Duodenal mucosa (tissue), 2 donors: ENCODE measurements around the gene NAT8L.

Experiments
- H3K27ac ChIP-seq: one replicate; pipeline ENCODE4 v1.7.0; 2013; ENCODE audit warnings: low read depth, low read length
- H3K27me3 ChIP-seq, 2 donors: one replicate each; pipeline ENCODE4 v1.7.0; 2013; ENCODE audit warnings: low read length in 2 of 2, control low read depth in 1 of 2; ENCODE audit not compliant: insufficient read depth in 2 of 2, control insufficient read depth in 1 of 2
- H3K36me3 ChIP-seq, 2 donors: one replicate each; pipeline ENCODE4 v1.7.0; 2013; ENCODE audit warnings: low read length in 2 of 2, control low read depth in 1 of 2; ENCODE audit not compliant: insufficient read depth in 2 of 2, control insufficient read depth in 1 of 2
- H3K4me1 ChIP-seq, 2 donors: one replicate each; pipeline ENCODE4 v1.7.0; 2013; ENCODE audit warnings: low read length in 2 of 2, control low read depth in 1 of 2; ENCODE audit not compliant: insufficient read depth in 2 of 2, control insufficient read depth in 1 of 2
- H3K4me3 ChIP-seq, 2 donors: one replicate each; pipeline ENCODE4 v1.7.0; 2013; ENCODE audit warnings: low read length in 2 of 2, low read depth in 1 of 2
- H3K9ac ChIP-seq, 2 donors: one replicate each; pipeline ENCODE4 v1.7.0; 2013; ENCODE audit warnings: low read length in 2 of 2, low read depth in 1 of 2
- H3K9me3 ChIP-seq, 2 donors: one replicate each; pipeline ENCODE4 v1.7.0; 2013; ENCODE audit warnings: low read length in 2 of 2, control low read depth in 1 of 2; ENCODE audit not compliant: control insufficient read depth in 1 of 2

Gene NAT8L

GRCh38 chr4:2045518-2045951, 13.6 kb upstream of the NAT8L start:
- no peaks in the 10 kb centered on the region for H3K9me3 ChIP-seq
- H3K4me1 ChIP-seq = peaks cover 0 to 9% of the 10 kb centered on the region in 2 donors
- H3K4me3 ChIP-seq = no peak overlapping the region
- no peak overlapping the region for H3K9ac ChIP-seq
- no peaks in the 10 kb centered on the region for H3K36me3 ChIP-seq
- H3K27me3 ChIP-seq = peaks cover 11 to 27% of the 10 kb centered on the region in 2 donors
- no peak overlapping the region for H3K27ac ChIP-seq

DNA sequence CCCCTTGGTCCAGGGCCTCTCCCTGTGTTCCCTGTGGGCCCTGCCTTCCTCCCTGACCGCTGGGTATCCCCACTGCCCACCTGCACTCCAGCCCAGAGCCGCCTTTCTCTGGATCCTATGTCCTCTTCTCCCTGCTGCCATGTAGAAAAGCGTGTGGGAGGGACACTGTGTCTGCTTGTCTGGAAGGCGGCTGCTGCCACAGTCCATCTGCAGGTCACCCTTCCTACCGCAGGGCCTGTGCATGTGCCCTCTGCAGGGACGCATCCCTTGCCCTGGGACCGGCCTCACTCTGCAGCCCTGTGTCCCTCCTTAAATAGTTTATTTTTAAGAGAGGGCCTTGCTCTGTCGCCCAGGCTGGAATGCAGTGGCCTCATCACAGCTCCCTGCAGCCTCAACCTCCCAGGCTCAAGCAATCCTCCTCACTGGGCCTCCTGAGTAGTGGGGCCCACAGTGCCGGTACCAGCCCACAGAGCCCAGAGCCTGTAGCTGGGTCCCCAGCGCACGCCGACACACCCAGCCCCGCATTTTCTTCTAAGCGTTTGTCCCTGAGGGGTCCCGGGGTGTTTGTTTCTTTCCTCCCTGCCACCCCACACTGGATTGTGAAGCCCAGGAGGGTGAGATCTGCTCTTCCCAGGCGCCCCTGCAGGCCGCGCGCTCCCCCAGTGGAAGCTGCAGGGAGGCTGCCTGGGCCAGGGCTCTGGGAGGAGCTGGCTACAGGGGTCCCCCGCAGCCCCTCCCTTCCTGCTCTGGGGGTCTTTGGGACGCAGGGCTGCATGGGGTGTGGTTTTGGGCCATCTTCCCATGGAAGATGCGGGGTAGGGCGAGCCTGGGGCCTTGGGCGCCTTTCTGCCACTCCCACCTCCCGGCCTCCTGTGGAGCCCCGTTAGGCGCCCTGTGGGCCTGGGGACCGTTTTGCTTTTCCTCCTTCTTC, 12.8 kb upstream of the NAT8L start:
- Histone ChIP-seq H3K27ac (no peak overlapping the region), H3K36me3 (no peaks in the 10 kb centered on the region), H3K4me3 (no peak overlapping the region), H3K9ac (no peak overlapping the region), H3K4me1 (peaks cover 0 to 6% of the 10 kb centered on the region in 2 donors), H3K9me3 (no peaks in the 10 kb centered on the region), H3K27me3 (peaks cover 16 to 28% of the 10 kb centered on the region in 2 donors)

DNA sequence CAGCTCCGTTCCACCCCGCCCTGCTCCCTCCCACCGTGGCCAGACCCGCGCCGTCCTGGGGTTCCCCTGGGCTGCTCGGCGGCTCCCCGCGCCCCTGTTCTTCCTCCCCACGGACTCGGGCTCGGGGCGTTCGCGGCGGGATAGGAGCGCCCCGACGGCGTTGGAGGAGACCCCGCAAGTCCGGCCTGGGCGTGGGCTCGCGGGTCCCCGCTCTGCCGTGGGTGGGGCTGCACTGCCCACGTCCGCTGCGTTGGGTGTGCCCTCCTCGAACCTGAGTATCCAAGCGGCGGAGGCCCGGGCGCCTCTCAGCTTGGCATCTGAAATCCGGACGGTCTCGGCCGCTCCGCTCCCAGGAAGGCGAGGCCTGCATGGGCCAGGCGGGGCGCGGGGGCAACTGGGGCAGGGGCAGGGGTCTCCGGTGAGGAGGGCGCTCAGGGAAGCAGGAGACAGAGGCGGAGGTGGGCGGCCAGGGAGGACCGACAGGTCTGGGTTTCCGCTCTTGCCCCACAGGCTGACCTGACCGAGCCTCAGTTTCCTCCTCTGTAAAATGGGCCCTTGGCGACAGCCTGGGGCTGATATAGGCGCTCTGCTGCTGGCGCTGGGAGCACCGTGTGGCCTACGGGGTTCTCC, 12.0 kb upstream of the NAT8L start:
- Histone ChIP-seq H3K4me1 (no peaks in the 10 kb centered on the region), H3K9me3 (no peaks in the 10 kb centered on the region), H3K4me3 (no peak overlapping the region), H3K27me3 (peaks cover 16 to 28% of the 10 kb centered on the region in 2 donors), H3K36me3 (no peaks in the 10 kb centered on the region), H3K27ac (no peak overlapping the region), H3K9ac (no peak overlapping the region)

DNA sequence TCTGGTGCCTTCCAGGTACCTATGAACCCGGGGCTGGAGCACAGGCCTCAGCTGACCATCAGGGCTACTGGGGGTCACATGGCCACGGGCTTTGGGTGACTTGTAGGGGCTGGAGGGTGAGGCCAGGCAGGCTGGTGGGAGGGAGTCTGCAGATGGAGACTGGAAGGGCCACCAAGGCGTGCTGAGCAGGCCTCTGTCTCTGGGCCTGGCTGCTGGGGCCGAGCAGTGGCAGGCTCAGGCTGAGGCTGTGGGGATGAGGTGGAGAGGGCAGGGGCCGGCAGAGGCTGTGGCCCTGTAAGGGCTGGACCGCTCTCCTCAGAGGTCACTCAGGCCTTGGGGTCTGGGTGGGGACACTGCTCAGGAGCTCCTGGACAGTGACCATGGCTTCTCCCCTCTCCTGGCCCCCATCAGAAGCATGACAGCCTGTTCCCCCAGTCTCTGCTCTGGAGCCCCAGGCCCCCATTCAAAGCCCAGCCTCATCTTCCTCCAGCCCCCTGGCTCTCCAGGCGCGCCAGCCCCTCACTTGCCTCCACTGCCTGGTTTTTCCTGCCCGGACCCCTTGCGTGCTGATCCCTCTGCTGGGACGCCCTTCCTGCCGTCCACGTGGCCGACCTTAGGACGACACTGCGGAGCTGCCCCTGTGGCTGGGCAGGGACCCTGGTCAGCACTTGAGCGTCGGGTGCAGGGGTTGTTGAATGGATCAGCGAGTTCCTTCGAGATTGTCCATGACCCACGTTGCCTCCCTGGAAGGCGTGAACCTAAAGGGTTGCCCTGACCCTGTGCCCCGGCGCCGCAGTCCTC, 11.1 kb upstream of the NAT8L start:
- H3K27ac ChIP-seq = no peak overlapping the region
- H3K36me3 ChIP-seq = no peaks in the 10 kb centered on the region
- no peaks in the 10 kb centered on the region for H3K9me3 ChIP-seq
- H3K4me3 ChIP-seq = no peak overlapping the region
- H3K27me3 ChIP-seq = peaks cover 12 to 24% of the 10 kb centered on the region in 2 donors
- no peak overlapping the region for H3K9ac ChIP-seq
- H3K4me1 ChIP-seq = no peaks in the 10 kb centered on the region

DNA sequence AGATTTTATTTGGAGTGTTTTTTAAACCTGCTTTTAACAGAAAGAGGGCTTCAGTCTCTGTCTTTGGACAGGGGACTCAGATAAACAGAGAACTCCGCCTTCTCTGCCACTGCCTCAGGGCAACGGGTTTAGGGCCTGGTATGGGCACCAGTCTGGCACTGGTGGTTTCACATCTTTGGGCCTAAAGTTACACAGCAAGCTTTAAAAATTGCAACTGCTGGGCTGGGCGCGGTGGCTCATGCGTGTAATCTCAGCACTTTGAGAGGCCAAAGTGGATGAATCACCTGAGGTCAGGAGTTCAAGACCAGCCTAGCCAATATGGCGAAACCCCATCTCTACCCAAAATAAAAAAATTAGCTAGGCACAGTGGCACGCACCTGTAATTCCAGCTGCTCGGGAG, 10.3 kb upstream of the NAT8L start:
- H3K4me3 ChIP-seq = no peak overlapping the region
- no peaks in the 10 kb centered on the region for H3K4me1 ChIP-seq
- no peaks in the 10 kb centered on the region for H3K9me3 ChIP-seq
- no peak overlapping the region for H3K27ac ChIP-seq
- H3K27me3 ChIP-seq = peaks cover 4 to 18% of the 10 kb centered on the region in 2 donors
- H3K9ac ChIP-seq = no peak overlapping the region
- H3K36me3 ChIP-seq = no peaks in the 10 kb centered on the region

DNA sequence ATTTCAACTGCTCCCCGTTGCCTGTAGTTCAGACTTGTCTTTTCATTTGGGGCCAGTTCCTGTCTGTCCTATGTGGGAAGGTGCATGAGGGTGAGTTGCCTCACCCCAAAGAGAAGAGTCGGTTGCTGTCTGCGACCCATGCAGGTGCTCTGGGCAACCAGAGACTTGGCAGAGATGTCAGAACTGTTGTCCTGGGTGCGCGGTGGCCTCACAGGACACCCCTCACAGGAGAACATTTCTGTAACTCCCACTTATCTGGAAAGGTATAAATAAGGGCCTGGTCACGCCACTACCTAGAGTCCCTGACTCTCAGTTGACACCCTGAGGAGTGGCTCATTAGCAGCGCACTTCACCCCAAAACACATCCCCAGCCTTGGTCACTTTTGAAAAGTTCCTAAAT, 9.7 kb upstream of the NAT8L start:
- Histone ChIP-seq H3K27ac (no peak overlapping the region), H3K27me3 (peaks cover 4 to 19% of the 10 kb centered on the region in 2 donors)

GRCh38 chr4:2049811-2050210, 9.3 kb upstream of the NAT8L start:
- Histone ChIP-seq H3K27me3 (peaks cover 4 to 14% of the 10 kb centered on the region in 2 donors), H3K9ac (no peak overlapping the region), H3K27ac (no peak overlapping the region), H3K4me1 (no peaks in the 10 kb centered on the region), H3K9me3 (no peaks in the 10 kb centered on the region), H3K36me3 (no peaks in the 10 kb centered on the region), H3K4me3 (no peak overlapping the region)

More for the DNA sequence above, 9.7 kb upstream of the NAT8L start:
- H3K9ac ChIP-seq = no peak overlapping the region
- no peak overlapping the region for H3K4me3 ChIP-seq
- no peaks in the 10 kb centered on the region for H3K4me1 ChIP-seq
- no peaks in the 10 kb centered on the region for H3K36me3 ChIP-seq
- H3K9me3 ChIP-seq = no peaks in the 10 kb centered on the region

GRCh38 chr4:2051086-2051485, 8.0 kb upstream of the NAT8L start:
- H3K27me3 ChIP-seq = peaks cover 4 to 14% of the 10 kb centered on the region in 2 donors
- no peaks in the 10 kb centered on the region for H3K36me3 ChIP-seq
- no peak overlapping the region for H3K27ac ChIP-seq
- H3K9ac ChIP-seq = no peak overlapping the region
- no peak overlapping the region for H3K4me3 ChIP-seq
- H3K4me1 ChIP-seq = no peaks in the 10 kb centered on the region
- no peaks in the 10 kb centered on the region for H3K9me3 ChIP-seq

- Histone ChIP-seq H3K4me3 (no peak overlapping the region), H3K27ac (no peak overlapping the region), H3K36me3 (no peaks in the 10 kb centered on the region), H3K9ac (no peak overlapping the region), H3K27me3 (peaks cover 19 to 28% of the 10 kb centered on the region in 2 donors), H3K9me3 (no peaks in the 10 kb centered on the region), H3K4me1 (no peaks in the 10 kb centered on the region)
Measured at GRCh38 chr4:2054217-2054616, 4.9 kb upstream of the NAT8L start.
